Inflammatory macrophage treated with lipopolysaccharide for 4 hours (primary cell): ENCODE data around the gene COG2.
"Not testable (repeated sequence)": the region's sequence is repeated elsewhere in the genome, so short reads cannot be mapped to it uniquely, and the experiment has no call there.

Experiments used
- DNase-seq: peaks from one replicate; pipeline ENCODE4 v3.0.0-alpha.2; 2020

The COG2 gene

DNA sequence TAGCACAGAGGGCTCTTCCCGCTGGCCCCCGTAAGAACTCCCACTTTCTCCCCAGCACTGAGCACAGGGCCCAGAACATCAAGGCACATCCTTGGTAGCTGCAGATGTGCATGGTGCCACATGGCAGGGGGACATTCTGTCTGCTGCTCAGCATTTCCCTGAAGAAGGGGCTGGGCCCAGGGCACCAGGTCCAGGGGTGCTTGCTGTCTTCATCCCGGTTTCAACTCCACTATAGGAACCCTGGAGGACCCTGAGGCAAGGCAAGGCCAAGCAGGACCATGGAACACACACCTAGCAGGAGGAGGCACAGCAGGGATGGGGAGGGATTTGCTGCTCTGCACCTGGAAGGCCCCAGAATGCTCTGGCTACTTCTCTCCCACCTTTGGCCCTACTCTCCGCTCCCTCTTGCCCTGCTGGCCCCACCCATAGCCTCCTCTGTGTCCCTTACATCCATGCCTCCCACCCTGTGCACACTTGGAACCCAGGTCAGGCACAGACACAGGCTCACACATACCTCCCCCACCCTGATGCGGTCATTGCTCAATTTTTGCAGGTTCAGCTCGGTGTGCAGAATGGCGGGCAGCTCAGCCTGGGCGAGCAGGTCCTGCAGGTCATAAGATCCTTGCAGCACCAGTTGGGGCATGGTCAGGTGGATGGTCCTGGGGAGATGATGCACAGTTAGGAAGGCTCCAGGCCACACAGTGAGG lies 61.6 kb downstream of the COG2 start:
- no peak for DNase-seq

DNA sequence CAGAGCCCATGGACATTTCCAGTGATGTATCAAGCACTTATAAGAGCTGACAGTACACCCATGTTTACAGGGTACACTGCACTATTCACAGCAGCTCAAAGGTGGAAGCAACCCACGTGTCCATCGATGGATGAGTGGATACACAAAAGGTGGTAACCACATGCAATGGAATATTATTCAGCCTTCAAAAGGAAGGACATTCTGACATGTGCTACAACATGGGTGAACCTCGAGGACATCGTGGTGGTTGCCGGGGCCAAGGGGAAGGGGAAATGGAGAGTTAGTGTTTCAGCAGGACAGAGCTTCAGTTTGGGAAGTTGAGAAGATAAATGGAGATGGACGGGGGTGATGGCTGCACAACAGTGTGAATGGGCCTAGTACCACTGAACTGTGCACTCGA lies 62.5 kb downstream of the COG2 start:
- no peak for DNase-seq

DNA sequence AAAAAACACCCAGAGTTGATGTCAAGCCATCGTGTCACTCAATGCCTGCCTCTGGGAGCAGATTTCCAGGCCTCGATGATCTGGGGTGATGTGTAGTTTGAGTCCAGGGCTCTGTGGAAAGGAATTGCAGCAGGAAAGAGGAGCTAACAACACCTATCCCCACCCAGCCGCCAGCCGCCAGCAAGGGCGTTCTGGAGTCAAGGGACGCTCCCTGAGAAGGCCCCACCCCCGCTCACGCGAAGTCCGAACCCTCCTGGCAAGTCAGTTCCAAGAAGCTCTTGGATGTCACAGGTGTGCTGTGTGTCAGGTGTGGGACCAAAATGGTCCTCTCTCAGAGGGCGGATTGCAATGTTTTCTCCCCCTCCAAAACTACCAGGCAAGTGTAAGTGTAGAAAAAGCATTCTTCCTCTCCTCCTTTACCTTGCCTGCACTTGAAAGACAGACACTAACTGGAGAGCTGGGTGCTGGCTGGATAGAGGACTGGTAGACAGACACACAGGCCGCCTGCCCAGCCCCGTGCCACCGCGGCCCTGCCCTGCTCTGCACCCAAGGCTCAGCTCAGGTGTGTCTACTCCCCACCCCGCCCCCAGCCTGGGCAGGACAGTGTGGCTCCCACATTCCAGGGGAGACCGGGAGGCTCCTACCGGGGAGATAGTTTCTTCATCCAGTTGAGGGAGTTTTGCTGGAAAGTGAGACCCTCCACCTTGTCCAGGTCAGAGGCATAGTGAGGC lies 63.2 kb downstream of the COG2 start:
- no peak for DNase-seq

DNA sequence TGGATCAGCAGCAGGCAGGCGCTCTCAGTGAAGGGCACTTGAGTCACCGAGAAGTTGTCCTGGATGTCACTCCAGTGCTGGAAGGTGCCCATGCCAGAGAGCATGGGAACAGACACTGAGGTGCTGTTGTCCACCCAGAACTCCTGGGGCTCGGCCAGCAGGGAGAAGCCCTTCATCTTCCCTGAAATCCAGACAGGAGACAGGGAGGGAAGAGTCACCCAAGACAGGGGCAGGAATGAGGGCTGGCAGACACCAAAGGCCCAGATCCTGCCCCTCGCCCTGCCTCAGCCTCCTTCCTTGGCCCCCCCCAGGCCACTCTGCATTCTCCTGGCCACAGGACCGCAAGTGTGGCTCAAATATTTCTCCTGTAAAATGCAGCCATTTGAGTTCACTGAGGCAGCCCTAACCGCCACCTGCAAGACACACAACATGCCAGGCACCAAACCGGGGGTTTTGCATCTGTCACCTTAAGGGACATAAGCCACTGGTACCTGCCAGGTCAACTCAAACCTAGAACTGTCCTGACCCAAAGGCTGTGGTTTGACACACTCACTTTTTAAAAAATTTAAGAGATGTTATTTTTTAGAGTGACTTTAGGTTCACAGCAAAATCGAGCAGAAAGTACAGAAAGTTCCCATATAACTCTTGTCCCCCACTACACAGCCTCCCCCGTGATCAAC lies 63.9 kb downstream of the COG2 start:
- no peak for DNase-seq

DNA sequence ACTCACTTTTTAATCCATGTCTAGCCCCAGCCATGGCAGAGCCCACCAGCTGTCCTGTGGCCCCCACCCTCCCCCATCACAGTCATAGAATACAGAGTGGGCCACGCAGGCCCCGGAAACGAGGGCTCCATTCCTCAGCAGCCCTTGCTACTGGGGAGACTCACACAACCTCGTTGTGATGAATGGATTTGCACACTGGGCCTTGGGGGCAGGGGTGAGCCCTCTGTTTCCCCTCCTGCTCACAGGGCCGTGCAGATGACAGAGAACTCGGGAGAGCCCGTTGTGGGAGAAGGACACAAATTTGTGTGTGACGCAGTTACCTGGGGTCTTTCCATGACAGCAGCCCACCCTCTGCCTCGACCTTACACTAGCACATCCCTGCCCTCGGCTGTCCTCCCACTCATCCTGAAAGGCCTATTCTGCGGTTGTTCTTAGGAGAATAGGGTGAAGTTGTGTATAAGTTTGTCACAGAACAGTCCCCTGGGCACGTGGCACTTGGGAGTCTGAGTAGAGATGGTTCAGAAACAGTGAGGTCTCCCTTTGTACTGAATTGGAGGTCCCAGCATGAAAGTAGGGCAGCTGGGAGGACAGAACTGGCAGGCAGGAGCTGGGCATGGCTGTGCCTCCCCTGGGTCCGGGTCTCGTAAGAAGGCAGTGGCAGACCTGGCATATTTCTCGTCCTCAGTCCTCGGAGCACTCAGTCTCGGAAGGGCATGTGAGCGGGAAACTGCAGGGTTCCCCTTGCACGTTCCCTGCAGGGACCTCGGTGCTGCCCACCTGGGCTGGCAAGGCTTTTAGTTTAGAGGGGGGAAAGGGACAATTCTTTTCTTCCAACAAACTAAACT lies 64.8 kb downstream of the COG2 start:
- DNase-seq, result no peak

DNA sequence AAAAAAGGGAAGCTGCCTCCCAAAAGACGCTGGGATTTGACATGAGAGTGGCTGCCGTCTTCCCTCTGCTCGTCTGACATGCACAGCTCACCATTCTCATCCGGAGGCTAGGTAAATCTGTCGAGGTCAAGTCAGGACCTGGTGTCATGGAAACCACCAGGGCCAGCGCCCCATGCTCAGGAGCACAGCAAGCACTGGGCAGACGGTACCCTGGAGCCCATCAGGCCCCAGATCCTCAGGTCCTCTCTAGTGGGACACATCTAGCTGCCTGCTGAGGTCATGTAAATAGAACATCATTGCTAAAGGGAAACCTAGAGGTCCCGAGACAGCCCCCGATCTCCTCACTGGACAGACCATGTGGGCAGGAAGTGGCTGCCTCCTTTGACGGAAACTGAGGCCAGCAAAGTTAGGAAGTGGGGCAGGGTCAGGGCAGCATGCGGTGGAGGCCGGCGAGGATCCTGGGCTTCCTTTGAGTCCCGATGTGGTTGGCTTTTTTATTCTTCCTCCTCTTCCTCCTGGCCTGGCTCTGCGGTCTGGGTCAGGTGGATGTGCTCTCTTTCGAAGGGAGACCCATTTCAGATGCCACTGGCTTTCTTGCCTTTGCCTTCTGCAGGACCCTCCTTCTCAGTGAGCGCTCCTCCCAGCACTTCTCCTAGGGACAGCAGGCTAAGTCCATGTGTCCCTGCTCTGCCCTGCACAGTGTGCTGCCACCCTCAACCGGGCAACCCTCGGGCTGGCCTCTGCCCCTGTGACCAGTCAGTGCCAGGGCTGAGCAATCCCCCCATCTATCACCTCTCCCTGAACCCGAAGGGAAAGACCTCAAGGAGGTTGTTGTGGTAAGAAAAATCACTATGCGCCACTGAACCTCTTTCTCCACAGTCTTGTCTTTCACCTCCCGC lies 65.7 kb downstream of the COG2 start:
- no peak for DNase-seq

DNA sequence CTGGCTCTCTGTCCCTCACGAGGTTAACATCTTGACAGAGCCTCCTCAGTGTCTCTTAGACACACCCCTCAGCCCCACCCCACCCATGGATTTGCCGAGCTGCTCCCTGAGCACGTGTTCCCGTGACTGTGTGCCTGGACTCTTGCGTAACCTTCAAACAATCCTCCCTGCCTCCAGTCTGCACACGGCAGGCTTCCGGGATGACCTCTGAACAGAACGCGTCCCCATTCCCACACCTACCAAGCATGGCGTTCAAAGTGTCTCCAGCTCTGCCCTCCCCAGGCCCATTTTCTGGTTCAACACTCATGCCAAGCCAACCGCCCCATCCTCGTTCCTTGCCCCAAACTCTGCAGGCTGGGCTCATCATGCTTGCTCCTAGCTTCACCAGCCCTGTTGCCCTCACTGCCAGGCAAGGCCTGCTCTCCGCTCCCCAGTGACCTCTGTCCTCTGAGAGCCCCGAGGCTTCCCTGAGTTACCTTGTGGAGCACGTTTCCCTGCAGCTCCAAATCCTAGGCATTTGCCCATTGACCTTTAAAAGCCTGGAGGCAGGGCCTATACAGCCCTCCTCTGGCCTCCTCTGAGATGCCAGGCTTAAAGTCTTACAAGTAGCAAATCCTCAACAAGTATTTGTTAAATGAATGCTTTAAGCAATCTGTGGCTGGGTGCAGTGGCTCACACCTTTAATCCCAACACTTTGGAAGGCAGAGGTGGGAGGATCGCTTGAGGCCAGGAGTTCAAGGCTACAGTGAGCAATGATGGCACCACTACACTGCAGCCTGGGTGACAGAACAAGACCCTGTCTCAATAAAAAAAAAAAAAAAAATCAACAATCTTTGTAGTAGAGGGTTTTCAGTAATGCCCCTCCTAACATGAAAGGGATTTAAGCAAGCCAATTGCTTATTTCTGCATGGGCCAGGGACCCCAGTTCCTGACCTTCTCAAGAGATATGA lies 66.6 kb downstream of the COG2 start:
- DNase-seq, result no peak

DNA sequence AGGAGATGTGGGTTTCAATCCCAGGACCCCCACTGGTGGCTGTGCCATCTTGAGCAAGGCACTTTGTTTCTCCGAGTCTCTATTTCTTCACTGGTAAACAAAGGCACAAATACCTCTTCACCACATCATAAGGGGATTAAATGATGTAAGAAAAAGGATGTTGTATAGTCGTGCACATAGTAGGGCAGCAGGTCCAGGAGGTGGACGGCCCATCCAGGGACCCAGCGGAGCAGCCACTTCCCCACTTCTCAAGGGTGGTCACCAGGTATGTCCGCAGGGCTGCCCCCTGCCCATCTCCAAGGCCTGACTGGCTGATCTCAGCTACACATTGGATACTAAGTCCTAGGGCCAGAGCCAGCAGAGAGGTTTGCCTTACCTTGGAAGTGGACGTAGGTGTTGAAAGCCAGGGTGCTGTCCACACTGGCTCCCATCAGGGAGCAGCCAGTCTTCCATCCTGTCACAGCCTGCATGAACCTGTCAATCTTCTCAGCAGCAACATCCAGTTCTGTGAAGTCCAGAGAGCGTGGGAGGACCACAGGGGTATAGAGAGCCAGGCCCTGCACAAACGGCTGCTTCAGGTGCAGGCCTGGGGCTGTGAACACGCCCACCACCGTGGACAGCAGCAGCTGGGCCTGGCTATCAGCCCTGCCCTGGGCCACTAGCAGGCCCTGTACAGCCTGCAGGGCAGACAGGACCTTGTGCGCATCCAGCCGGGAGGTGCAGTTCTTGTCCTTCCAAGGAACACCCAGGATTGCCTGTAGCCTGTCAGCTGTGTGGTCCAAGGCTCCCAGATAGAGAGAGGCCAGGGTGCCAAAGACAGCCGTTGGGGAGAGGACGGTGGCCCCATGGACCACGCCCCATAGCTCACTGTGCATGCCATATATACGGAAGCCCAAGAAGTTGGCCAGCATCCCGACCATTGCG lies 67.6 kb downstream of the COG2 start:
- no peak for DNase-seq

DNA sequence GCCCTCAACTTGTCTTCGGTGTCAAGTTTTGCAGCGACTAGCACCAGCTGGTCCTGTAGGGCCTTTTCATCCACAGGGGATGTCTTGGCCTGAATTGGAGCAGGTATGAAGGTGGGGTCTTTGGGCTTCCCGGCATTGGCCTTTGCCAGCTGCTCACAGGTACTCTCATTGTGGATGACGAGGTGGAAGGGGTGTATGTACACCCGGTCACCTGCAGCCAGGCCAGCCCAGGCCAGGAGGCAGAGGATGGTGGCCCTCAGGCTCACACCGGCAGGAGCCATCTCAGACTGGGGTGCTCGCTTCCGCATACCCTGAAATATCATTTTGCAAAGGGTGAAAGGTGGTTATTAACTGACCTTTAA lies 68.2 kb downstream of the COG2 start:
- no peak for DNase-seq

DNA sequence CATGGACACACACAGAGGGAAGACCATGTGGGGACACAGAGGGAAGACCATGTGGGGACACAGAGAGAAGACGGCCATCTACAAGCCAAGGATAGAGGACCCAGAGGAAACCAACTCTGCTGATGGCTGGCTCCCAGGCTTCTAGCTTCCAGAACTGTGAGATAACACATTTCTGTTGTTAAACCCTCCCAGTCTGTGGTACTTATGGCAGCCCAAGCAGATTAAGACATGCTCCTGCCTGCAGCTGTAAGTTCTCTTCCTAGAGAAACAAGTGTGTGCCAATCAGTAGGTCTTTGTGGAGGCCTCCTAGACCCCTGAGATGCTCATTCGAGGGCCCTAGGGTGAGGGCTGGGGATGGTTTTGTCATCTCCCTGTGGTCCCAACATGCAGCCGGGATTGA lies 69.0 kb downstream of the COG2 start:
- DNase-seq, result no peak

DNA sequence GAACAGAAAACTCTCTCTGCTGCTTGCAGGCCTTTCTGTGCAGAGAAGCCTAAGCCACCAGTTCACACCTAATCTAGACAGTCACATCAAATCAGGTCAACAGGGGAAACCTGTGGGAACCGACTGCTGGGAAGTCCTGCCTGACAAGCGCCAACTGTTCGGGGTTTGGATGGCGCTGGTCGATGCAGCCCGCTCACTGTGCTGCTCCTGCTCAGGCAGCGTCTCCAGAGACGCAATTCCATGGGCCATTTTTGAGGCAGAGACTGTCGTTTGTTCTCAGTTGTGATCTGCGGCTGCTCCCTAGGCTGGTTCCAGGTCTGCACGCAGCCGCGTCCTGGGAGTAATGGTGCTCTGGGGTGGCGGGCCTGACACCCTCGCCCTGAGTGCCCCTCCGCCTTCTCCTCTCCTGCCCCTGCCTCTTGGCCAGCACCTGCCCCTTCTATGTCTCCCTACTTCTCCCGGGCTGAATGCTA lies 70.2 kb downstream of the COG2 start:
- no peak for DNase-seq

DNA sequence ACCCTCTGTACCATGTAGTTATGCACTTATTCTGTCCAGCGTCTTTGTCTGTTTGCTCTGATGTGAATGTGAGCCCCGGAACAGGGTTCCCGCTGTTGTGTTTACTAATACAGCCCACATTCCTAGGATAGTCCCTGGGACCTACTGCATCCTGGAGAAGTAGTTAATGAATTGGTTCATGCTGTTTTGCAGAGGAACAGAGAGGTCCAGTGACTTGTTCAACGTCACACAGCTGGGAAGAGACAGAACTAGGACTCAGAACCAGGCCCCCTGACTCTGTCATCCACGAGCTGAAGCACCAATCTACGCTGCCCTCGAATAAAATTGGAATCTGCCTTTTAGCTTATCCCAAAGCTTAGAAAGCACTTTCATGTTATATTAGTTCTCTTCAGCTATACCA lies 70.9 kb downstream of the COG2 start:
- DNase-seq, result no peak

DNA sequence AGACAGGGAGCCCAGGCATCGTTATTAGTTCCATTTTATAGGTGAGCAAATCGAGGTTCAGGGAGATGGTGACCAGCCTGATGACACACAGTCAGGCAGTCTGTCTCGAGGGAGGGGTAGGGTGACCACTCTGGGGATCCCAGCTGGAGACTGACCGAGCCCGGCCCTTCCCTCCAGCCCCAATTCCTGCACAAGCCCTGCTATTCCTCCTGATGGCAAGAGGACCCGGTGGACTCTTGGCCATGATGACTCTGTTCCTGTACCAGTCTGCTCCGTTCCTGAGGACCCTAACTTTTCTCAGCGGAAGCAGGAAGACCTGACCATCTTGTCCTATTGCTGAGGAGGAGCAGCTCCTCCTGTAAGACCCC lies 71.2 kb downstream of the COG2 start:
- no peak for DNase-seq

DNA sequence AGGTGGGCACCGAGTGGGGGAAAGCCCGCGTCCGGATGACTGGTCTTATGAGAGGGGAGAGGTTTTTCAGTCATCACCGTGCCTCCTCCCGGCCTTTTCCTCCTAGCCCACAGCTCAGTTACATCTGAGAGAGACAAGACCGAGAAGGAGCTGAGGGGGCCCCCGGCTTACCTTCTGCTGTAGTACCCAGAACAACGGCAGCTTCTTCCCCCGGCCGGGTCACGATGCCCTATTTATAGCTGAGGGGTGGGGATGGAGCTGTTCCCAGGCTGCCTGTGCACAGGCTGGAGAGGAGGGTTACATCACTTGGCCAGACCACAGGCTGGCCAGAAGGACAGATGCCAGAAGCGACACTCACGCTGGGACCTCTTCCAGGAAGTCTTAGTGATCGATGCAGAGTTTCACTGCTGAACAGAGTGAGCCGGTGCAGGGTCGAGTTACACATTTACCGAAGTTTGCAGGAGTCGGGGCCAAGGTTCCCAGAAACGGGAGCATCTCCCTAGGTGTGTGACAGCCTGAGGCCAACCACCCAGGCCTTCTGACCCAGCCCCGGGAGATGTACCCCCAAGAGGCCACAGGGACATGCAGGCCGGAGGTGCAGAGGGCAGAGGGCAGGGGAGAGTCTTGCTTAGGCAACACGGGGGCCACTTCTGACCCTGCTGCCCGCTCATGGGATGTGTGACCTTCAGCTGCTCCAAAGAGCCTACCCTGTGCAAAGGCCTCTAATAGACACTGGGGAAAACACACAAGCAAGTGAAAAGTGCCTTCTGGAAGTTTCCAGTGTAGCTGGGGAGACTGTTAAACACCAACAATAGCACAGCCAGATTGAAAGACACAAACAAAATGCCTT lies 71.9 kb downstream of the COG2 start, which contains the start of gene AGT:
Gene AGT, minus strand, starts transcription at position 208 of the 850 bp plus-strand sequence. CDS start 3,299 bp downstream, outside the sequence.
- no peak for DNase-seq

DNA sequence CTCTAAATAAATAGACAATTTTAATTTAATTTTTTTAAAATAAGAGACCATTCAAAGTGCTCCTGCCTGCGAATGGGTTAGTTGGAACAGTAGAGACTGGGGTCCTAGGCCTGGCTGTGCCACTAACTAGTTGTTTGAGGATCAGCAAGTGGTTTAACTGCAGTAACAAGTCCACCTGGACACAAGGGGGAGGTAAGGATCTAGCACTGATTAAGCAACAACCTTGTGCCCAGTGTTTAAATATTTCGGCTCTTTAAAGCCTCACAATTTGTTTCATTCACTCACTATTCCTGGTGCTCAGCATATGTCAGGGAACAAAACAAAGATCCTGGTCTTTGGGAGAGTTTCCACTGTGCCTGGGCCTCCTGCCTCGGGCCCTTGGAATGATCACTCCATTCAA lies 73.2 kb downstream of the COG2 start:
- no peak for DNase-seq

DNA sequence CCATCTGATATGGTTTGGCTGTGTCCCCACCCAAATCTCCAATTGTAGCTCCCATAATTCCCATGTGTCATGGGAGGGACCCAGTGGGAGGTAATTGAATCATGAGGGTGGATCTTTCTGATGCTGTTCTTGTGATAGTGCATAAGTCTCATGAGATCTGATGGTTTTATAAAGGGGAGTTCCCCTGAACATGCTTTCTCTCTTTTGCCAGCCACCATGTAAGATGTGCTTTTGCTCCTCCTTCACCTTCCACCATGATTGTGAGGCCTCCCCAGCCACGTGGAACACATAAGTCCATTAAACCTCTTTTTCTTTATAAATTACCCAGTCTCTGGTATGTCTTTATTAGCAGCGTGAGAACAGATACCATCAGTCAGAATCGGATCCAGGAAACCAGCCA lies 74.2 kb downstream of the COG2 start:
- DNase-seq, result not testable (repeated sequence)

DNA sequence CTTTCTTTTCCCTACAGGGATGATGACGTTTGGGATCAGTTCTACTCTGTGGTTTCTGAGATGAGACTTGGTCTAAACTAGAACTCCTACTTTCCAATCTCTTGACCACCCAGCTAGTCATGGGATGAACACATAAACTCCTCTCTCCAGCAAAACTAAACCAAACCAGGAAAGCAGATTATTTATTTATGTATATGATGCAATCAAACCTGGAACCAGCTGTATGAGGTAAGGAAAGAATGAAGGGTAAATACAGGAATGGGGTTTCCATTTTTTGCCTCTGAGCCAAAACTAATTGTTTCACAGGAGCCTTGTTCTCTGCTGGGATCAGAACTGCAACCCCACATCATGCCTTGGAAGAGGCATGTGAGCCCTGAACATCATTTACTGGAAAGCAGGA lies 75.0 kb downstream of the COG2 start:
- DNase-seq, result no peak

DNA sequence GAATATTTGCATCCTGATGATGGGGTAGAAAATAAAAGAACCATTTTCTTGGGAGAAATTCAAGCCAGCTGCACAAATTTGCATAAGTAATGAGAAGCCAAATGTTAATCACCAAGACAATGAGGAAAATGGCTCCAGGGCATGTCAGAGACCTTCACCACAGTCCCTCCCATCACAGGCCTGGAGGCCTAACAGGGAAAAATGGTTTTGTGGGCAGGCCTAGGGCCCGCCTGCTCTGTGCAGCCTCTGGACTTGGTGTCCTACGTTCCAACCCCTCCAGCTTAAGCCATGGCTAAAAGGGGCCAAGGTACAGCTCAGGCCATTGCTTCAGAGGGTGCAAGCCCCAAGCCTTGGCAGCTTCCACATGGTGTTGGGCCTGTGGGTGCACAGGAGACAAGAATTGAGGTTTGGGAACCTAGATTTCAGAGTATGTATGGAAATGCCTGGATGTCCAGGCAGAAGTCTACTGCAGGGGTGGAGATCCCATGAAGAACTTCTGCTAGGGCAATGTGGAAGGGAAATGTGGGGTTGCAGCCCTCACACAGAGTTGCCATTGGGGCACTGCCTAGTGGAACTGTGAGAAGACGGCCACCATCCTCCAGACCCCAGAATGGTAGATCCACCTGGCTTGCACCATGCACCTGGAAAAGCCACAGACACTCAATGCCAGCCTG lies 79.7 kb downstream of the COG2 start:
- DNase-seq, result not testable (repeated sequence)
